Small intestine (tissue), 7 donors: Measurements from ENCODE around the gene CROCC. TPM values are rescaled to one million over a fixed set of nuclear protein-coding genes. Genes with fewer than 3 reads are reported as not detected.
A peak's percentile ranks its signal among the peaks of the same experiment; 100 is the strongest.
"Not testable (repeated sequence)": the region's sequence is repeated elsewhere in the genome, so short reads cannot be mapped to it uniquely, and the experiment has no call there.

Experiments used
- DNase-seq, 2 donors: peaks; one replicate each; pipeline versions ENCODE4 v3.0.0 to v3.0.0-alpha.2; 2013
- FAIRE-seq: peaks from 2 replicates; lab custom pipeline; 2012; peaks lifted over from hg19 to GRCh38; lab: Jason Lieb, UNC
- H3K27ac ChIP-seq, 3 donors: one replicate each; pipeline ENCODE4 v1.5.1; 2013; ENCODE audit warnings: low read length in 2 of 3, mild to moderate bottlenecking in 2 of 3, control low read depth in 1 of 3, inconsistent platforms in 1 of 3, low read depth in 1 of 3, moderate library complexity in 1 of 3
- H3K27me3 ChIP-seq, 3 donors: one replicate each; pipeline ENCODE4 v1.6.1; 2013; ENCODE audit warnings: low read length in 3 of 3, inconsistent platforms in 1 of 3; ENCODE audit not compliant: control insufficient read depth in 3 of 3, insufficient read depth in 3 of 3
- H3K36me3 ChIP-seq, 3 donors: one replicate each; pipeline ENCODE4 v1.6.1; 2013; ENCODE audit warnings: low read length in 3 of 3, inconsistent platforms in 1 of 3, low read depth in 1 of 3, mild to moderate bottlenecking in 1 of 3, moderate library complexity in 1 of 3; ENCODE audit not compliant: control insufficient read depth in 3 of 3, insufficient read depth in 2 of 3
- H3K4me1 ChIP-seq, 3 donors: one replicate each; pipeline ENCODE4 v1.6.1; 2013; ENCODE audit warnings: low read length in 2 of 3, inconsistent platforms in 1 of 3, low read depth in 1 of 3, mild to moderate bottlenecking in 1 of 3, moderate library complexity in 1 of 3; ENCODE audit not compliant: control insufficient read depth in 3 of 3, insufficient read depth in 2 of 3
- H3K4me3 ChIP-seq, 3 donors: one replicate each; pipeline ENCODE4 v1.5.1; 2013; ENCODE audit warnings: low read length in 3 of 3, control low read depth in 1 of 3, inconsistent platforms in 1 of 3, low read depth in 1 of 3, mild to moderate bottlenecking in 1 of 3, moderate library complexity in 1 of 3
- H3K9me3 ChIP-seq, 2 donors: one replicate each; pipeline ENCODE4 v1.6.1; 2013; ENCODE audit warnings: low read depth in 1 of 2, low read length in 1 of 2; ENCODE audit not compliant: control insufficient read depth in 2 of 2, insufficient read depth in 1 of 2
- WGBS, 3 donors: extraction: QIAGEN DNeasy Blood & Tissue Kit; methylation state at CpG; one replicate each; pipeline ENCODE4 v1.1.7; 2013; 5-methylcytosine and 5-hydroxymethylcytosine counted together
- polyA plus RNA-seq, 4 donors: library from polyadenylated mRNA; stranded (reverse) in 3 of 4; unstranded in 1 of 4; fragments of 200-250 nt in 3 of 4; fragments of 120-200 nt in 1 of 4; gene quantifications; one replicate each; pipeline versions ENCODE4 v1.2.1 to v1.2.3, GENCODE V29; 2013
- donor health status: healthy with polysubstance abuse.
- donor health status: control.
- donor health status: control.
- donor health status: Bipolar disorder and iron deficiency.
- donor health status: healthy.

The CROCC gene
- polyA plus RNA-seq, 4 donors, result 2.7 to 19.6 (median 10.2) TPM

DNA sequence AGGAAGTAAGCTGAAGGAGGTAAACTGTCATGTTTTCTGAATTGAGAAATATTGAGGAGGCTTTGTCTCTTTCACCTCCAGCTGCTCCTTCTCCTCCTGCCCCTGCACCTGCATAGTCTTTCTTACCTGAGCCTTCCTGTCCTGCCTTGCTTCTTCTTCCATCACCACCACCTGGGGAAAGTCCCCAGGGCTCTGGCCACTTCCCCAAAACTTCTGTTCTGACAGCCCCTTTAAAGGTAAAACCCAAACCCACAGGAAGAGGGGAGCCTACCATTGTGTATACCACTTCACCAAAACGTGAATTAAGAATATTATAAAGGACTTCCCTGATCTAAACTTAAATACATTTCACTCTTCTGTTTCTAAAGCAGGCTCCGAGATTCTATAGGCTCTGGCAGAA, 20.4 kb upstream of the CROCC start:
- DNase-seq, H3K4me3 ChIP-seq, FAIRE-seq, H3K27ac ChIP-seq, H3K36me3 ChIP-seq, H3K27me3 ChIP-seq: not testable (repeated sequence)
- Histone ChIP-seq H3K9me3 (peaks cover 0 to 11% of the 10 kb centered on the region in 2 donors), H3K4me1 (peaks cover 0 to 20% (median 0%) of the 10 kb centered on the region in 3 donors)
- 45 to 62% (median 48%) methylated on average over 2 of the region's 2 CpGs for WGBS, 3 donors

- Histone ChIP-seq H3K4me3 (no peak overlapping the region), H3K9me3 (peaks cover 0 to 13% of the 10 kb centered on the region in 2 donors), H3K4me1 (peaks cover 0 to 15% (median 0%) of the 10 kb centered on the region in 3 donors), H3K36me3 (no peaks in the 10 kb centered on the region), H3K27me3 (no peaks in the 10 kb centered on the region), H3K27ac (peak overlapping the region in 2 of 3 donors; percentile 9 to 97)
- FAIRE-seq (no peak), DNase-seq (no peak)
- 77 to 89% (median 84%) methylated on average over 2 of the region's 2 CpGs for WGBS, 3 donors
Observed at GRCh38 chr1:16903054-16903453, 18.7 kb upstream of the CROCC start.

GRCh38 chr1:16903458-16903796, 18.3 kb upstream of the CROCC start:
- Histone ChIP-seq H3K9me3 (peaks cover 0 to 13% of the 10 kb centered on the region in 2 donors), H3K27ac (peak overlapping the region; percentile 97 to 100 (median 98)), H3K36me3 (no peaks in the 10 kb centered on the region), H3K27me3 (no peaks in the 10 kb centered on the region), H3K4me3 (peak overlapping the region in 1 of 3 donors; percentile 58), H3K4me1 (peaks cover 0 to 15% (median 0%) of the 10 kb centered on the region in 3 donors)
- DNase-seq (no peak), FAIRE-seq (no peak)

DNA sequence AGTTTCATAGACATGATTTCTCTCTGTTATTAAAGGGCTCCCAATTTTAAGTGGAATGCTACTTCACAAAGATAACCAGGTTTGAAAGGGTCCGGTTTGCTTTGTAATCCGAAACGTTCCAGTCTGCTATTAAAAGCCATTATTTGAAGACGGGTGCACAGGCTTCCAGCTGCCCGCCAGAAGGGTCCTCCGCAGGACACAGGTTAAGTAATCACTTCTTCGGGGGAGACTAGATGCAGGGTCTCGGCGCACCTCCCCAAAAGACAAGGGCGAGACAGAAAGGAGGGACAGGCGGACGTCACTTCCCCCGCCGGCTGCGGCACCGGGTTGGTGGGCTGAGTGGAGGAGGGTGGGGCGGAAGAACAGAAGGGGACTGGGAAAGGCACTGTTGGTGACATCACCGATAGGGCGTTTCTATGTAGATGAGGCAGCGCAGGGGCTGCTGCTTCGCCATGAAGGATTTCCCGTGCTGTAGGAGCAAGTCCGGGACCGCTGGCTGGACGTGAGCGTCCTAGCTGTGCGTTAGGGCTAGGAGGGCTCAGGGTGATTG, 17.1 kb upstream of the CROCC start:
- Histone ChIP-seq H3K9me3 (peaks cover 0 to 13% of the 10 kb centered on the region in 2 donors), H3K4me3 (peak overlapping the region; percentile 19 to 66 (median 58)), H3K27ac (peak overlapping the region; percentile 97 to 100 (median 98)), H3K4me1 (peaks cover 0 to 15% (median 0%) of the 10 kb centered on the region in 3 donors), H3K36me3 (no peaks in the 10 kb centered on the region), H3K27me3 (no peaks in the 10 kb centered on the region)
- 0% methylated on average over 27 of the region's 27 CpGs for WGBS, 3 donors
- peak; percentile 98 to 100 for DNase-seq
- no peak for FAIRE-seq

- no peak for FAIRE-seq
- Histone ChIP-seq H3K27me3 (no peaks in the 10 kb centered on the region), H3K36me3 (no peaks in the 10 kb centered on the region), H3K4me3 (peak overlapping the region in 2 of 3 donors; percentile 9 to 58), H3K9me3 (peaks cover 0 to 13% of the 10 kb centered on the region in 2 donors), H3K4me1 (peaks cover 0 to 13% (median 0%) of the 10 kb centered on the region in 3 donors), H3K27ac (peak overlapping the region; percentile 97 to 100 (median 98))
- WGBS, 3 donors, result 6 to 7% (median 6%) methylated on average over 12 of the region's 12 CpGs
- DNase-seq, result no peak
Observed at GRCh38 chr1:16905110-16905867, 16.4 kb upstream of the CROCC start.

- DNase-seq, result no peak
- no peaks in the 10 kb centered on the region for H3K36me3 ChIP-seq
- peaks cover 0 to 13% of the 10 kb centered on the region in 2 donors for H3K9me3 ChIP-seq
- H3K27ac ChIP-seq, result peak overlapping the region; percentile 86 to 100 (median 97)
- peaks cover 0 to 12% (median 0%) of the 10 kb centered on the region in 3 donors for H3K4me1 ChIP-seq
- no peak overlapping the region for H3K4me3 ChIP-seq
- no peaks in the 10 kb centered on the region for H3K27me3 ChIP-seq
- 77 to 88% (median 81%) methylated on average over 11 of the region's 11 CpGs for WGBS, 3 donors
- no peak for FAIRE-seq
Observed at GRCh38 chr1:16905868-16906702, 15.6 kb upstream of the CROCC start.

- H3K9me3 ChIP-seq, result peaks cover 0 to 13% of the 10 kb centered on the region in 2 donors
Observed at GRCh38 chr1:16906873-16907272, 14.9 kb upstream of the CROCC start.

More at GRCh38 chr1:16906873-16907272, 14.9 kb upstream of the CROCC start:
- no peaks in the 10 kb centered on the region for H3K27me3 ChIP-seq
- no peaks in the 10 kb centered on the region for H3K36me3 ChIP-seq
- no peak overlapping the region for H3K4me3 ChIP-seq
- H3K27ac ChIP-seq, result no peak overlapping the region
- no peak for FAIRE-seq
- peaks cover 0 to 12% (median 0%) of the 10 kb centered on the region in 3 donors for H3K4me1 ChIP-seq
- DNase-seq, result no peak
- WGBS, 3 donors, result 90 to 94% (median 93%) methylated on average over 4 of the region's 4 CpGs
